HG03095 (cell line): ENCODE measurements around the gene DBP.

Source experiments
- ATAC-seq: cut with Tn5 transposase; IDR thresholded peaks from one replicate; pipeline ENCODE4 v1.9.1; 2021; ENCODE audit warnings: moderate library complexity; ENCODE audit not compliant: unreplicated experiment

DBP gene

DNA sequence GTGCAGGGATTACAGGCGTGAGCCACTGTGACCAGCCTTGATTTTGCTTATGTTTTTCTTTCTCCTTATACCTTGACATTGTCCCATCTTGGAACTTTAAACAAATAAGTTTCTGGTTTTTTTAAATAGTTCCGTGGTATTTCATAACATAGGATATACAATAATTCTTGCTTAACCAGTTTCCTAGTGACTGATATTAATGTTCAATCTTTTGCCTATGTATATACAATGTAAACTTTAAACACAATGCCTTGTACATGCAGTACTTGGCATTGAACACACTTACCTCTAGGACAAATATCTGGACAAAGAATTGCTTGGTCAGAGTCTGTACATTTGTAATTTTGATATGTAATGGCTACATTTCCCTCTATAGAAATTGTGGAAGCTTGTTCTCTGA is 55.0 kb downstream of the DBP start:
- ATAC-seq = no peak
